ENCODE results near the gene CBL. TPM values are rescaled to one million over a fixed set of nuclear protein-coding genes. Genes with fewer than 3 reads are reported as not detected.

The CBL gene
- total RNA-seq, 2 donors from 2014 or later, result 10.8 to 16.4 TPM

DNA sequence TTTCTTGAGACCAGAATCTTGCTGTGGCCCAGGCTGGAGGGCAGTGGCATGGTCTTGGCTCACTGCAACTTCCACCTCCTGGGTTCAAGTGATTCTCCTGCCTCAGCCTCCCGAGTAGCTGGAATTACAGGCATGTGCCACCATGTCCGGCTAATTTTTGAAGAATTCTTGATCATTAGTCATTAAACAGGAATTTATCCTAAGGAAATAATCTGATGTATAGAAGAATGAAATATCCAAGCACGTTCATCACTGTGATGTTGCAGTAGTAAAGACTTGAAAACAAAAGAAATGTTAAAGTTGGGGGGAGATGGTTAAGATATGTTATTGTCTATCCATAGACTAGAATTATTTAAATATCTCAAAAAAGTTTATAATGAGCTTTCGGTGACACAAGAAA lies 23.6 kb downstream of the CBL start:
- Histone ChIP-seq H3K36me3 (no peaks in the 10 kb centered on the region), H3K9me3 (no peaks in the 10 kb centered on the region), H3K27ac (no peak overlapping the region), H3K27me3 (no peaks in the 10 kb centered on the region), H3K9ac (ENCODE audit: low read depth in 2 of 2, low read length in 2 of 2) (no peak overlapping the region), H3K4me1 (no peaks in the 10 kb centered on the region), H3K4me3 (no peak overlapping the region)
- TF ChIP-seq, protein P1, sequence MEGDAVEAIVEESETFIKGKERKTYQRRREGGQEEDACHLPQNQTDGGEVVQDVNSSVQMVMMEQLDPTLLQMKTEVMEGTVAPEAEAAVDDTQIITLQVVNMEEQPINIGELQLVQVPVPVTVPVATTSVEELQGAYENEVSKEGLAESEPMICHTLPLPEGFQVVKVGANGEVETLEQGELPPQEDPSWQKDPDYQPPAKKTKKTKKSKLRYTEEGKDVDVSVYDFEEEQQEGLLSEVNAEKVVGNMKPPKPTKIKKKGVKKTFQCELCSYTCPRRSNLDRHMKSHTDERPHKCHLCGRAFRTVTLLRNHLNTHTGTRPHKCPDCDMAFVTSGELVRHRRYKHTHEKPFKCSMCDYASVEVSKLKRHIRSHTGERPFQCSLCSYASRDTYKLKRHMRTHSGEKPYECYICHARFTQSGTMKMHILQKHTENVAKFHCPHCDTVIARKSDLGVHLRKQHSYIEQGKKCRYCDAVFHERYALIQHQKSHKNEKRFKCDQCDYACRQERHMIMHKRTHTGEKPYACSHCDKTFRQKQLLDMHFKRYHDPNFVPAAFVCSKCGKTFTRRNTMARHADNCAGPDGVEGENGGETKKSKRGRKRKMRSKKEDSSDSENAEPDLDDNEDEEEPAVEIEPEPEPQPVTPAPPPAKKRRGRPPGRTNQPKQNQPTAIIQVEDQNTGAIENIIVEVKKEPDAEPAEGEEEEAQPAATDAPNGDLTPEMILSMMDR (IDR thresholded peaks at IDR 0.05), result no peak
- intact Hi-C loops (cut with DNase I), result no loop called here
- no peak for DNase-seq

DNA sequence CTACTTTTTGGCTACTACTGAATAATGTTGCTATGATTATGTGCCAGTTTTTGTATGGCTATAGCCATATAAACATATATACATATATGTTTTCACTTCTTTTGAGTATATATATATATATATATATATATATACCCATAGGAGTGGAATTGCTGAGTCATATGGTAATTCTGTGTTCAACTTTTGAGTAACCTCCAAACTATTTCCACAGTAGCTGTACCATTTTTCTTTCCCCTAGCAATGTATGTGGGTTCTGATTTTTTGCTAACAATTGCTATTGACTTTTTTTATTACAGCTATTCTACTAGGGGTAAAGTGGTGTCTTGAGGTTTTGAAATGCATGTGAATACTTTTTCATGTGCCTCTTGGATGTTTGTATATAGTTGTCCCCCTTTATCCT lies 30.4 kb downstream of the CBL start:
- Histone ChIP-seq H3K27ac (no peak overlapping the region), H3K9me3 (no peaks in the 10 kb centered on the region), H3K4me1 (no peaks in the 10 kb centered on the region), H3K4me3 (no peak overlapping the region), H3K27me3 (no peaks in the 10 kb centered on the region), H3K9ac (ENCODE audit: low read depth in 2 of 2, low read length in 2 of 2) (no peak overlapping the region), H3K36me3 (no peaks in the 10 kb centered on the region)
- intact Hi-C loops (cut with DNase I), result no loop called here
- TF ChIP-seq, protein P1 (IDR thresholded peaks at IDR 0.05), result no peak
- no peak for DNase-seq

DNA sequence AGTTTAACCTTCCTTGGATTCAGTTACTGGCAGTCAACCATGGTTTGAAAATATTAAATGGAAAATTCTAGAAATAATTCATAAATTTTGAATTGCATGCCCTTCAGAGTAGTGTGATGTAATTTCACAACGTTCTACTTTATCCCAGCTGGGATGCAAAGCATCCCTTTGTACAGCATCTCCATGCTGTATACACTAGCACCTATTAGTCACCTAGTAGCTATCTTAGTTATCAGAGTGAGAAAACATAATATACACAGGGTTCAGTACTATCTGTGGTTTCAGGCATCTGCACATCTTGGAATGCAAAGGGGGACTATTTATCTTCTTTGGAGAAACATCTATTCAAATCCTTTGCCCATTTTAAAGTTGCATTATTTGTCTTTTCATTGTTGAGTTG lies 30.8 kb downstream of the CBL start:
- intact Hi-C loops (cut with DNase I), result no loop called here
- TF ChIP-seq, protein P1 (IDR thresholded peaks at IDR 0.05), result no peak

DNA sequence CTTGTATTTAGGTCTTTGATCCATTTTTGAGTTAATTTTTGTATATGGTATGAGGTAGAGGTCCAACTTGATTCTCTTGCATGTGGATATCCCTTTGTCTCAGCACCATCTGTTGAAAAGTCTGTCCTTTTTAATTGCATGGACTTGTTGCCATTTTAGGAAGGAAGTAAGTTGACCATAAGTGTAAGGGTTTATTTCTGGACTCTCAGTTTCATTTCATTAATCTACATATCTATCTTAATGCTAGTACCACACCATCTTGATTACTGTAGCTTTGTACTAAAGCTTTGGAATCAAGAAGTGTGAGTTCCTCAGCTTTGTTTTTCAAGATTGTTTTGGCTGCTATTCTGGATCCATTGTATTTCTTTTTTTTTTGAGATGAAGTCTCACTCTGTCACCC lies 31.4 kb downstream of the CBL start:
- Histone ChIP-seq H3K36me3 (no peaks in the 10 kb centered on the region), H3K9ac (ENCODE audit: low read depth in 2 of 2, low read length in 2 of 2) (no peak overlapping the region), H3K4me3 (no peak overlapping the region), H3K27me3 (no peaks in the 10 kb centered on the region), H3K9me3 (no peaks in the 10 kb centered on the region), H3K4me1 (no peaks in the 10 kb centered on the region), H3K27ac (no peak overlapping the region)
- DNase-seq, result no peak
- TF ChIP-seq, protein P1 (IDR thresholded peaks at IDR 0.05), result no peak
- intact Hi-C loops (cut with DNase I), result no loop called here

More for the DNA sequence above, 30.8 kb downstream of the CBL start:
- no peak for DNase-seq
- Histone ChIP-seq H3K9me3 (no peaks in the 10 kb centered on the region), H3K36me3 (no peaks in the 10 kb centered on the region), H3K4me1 (no peaks in the 10 kb centered on the region), H3K4me3 (no peak overlapping the region), H3K9ac (ENCODE audit: low read depth in 2 of 2, low read length in 2 of 2) (no peak overlapping the region), H3K27me3 (no peaks in the 10 kb centered on the region), H3K27ac (no peak overlapping the region)

DNA sequence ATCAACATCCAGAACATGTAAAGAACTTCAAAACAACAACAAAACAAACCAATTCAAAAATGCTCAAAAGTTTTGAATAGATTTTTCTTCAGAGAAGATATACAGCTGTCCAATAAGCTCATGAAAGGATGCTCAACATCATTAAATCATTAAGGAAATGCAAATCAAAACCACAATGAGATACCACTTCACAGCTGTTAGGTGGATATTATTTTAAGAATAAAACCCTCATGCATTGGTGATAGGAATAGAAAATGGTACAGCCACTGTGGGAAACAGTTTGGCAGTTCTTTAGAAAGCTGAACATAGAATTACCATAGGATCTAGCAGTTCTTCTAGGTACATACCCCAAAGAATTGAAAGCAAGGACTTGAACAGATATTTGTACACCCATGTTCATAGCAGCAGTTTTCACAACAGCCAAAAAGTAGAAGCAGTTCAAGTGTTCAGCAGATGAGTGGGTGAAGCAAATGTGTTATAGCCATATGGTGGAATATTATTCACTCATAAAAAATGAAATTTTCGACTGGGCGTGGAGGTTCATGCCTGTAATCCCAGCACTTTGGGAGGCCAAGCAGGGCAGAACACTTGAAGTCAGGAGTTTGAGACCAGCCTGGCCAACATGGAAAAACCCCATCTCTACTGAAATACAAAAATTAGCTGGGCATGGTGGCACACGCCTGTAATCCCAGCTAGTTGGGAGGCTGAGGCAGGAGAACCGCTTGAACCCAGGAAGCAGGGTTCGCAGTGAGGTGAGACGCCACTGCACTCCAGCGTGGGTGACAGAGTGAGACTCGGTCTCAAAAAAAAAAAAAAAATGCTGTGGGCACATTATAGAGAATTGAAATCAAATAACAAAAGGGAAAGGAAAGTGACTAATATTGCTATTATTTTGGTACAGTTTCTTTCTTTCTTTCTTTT lies 42.9 kb downstream of the CBL start:
- DNase-seq, result no peak
- intact Hi-C loops (cut with DNase I), result no loop called here
- Histone ChIP-seq H3K27ac (no peak overlapping the region), H3K9me3 (no peaks in the 10 kb centered on the region), H3K9ac (ENCODE audit: low read depth in 2 of 2, low read length in 2 of 2) (no peak overlapping the region), H3K4me3 (no peak overlapping the region), H3K4me1 (no peaks in the 10 kb centered on the region), H3K36me3 (no peaks in the 10 kb centered on the region), H3K27me3 (no peaks in the 10 kb centered on the region)
- TF ChIP-seq, protein P1 (IDR thresholded peaks at IDR 0.05), result no peak
